Suprapubic skin (tissue), 4 donors: Measurements from ENCODE around the gene RETREG1. TPM values are rescaled to one million over a fixed set of nuclear protein-coding genes. Genes with fewer than 3 reads are reported as not detected.

ENCODE experiments used
- DNase-seq, 2 donors: peaks; one replicate each; pipeline ENCODE4 v3.0.0-alpha.2; 2019; ENCODE audit warnings: low spot score in 2 of 2
- H3K27ac ChIP-seq: fragments of 200-600 bp; sonication (generic); one replicate; pipeline ENCODE4 v1.5.1; 2019
- H3K27me3 ChIP-seq: fragments of 200-600 bp; sonication (generic); one replicate; pipeline ENCODE4 v1.5.1; 2019
- H3K36me3 ChIP-seq: fragments of 200-600 bp; sonication (generic); one replicate; pipeline ENCODE4 v1.5.1; 2019
- H3K4me1 ChIP-seq: fragments of 200-600 bp; sonication (generic); one replicate; pipeline ENCODE4 v1.5.1; 2019
- H3K4me3 ChIP-seq: fragments of 200-600 bp; sonication (generic); one replicate; pipeline ENCODE4 v1.5.1; 2019; ENCODE audit warnings: mild to moderate bottlenecking
- H3K9me3 ChIP-seq: fragments of 200-600 bp; sonication (generic); one replicate; pipeline ENCODE4 v1.5.1; 2019
- EP300 ChIP-seq: sonication (generic); formaldehyde crosslinking; IDR thresholded peaks from one replicate; pipeline ENCODE4 v1.6.1; 2017; ENCODE audit warnings: antibody characterized with exemption
- POLR2A ChIP-seq, 2 donors: fragments of 450-650 bp; IDR thresholded peaks; one replicate each; pipeline ENCODE4 v1.6.1; 2017; ENCODE audit warnings: antibody characterized with exemption in 2 of 2, mild to moderate bottlenecking in 2 of 2, moderate library complexity in 2 of 2
- POLR2AphosphoS5 ChIP-seq, 3 donors: sonication (generic); formaldehyde crosslinking; IDR thresholded peaks; one replicate each; pipeline ENCODE4 v1.6.1; 2017; ENCODE audit warnings: antibody characterized with exemption in 3 of 3
- WGBS: methylation state at CpG from one replicate; pipeline ENCODE4 v1.1.5; 2018; 5-methylcytosine and 5-hydroxymethylcytosine counted together
- total RNA-seq, 4 donors: library from RNA; depleted of rRNA; stranded (reverse); fragments of >200 nt; gene quantifications; one replicate each; pipeline ENCODE4 v1.1.0, GENCODE V29; 2016
- TF ChIP-seq, protein P1 (sequence below), 2 donors: fragments of 200-600 bp in 1 of 2; fragments of 450-650 bp in 1 of 2; sonication (generic) in 1 of 2; IDR thresholded peaks; one replicate each; pipeline ENCODE4 v1.5.1; 2016 to 2019; ENCODE audit warnings: antibody characterized with exemption in 2 of 2, mild to moderate bottlenecking in 1 of 2, moderate library complexity in 1 of 2

RETREG1 gene
- total RNA-seq, 4 donors from 2014 or later: 24.7 to 47.3 (median 31.4) TPM

DNA sequence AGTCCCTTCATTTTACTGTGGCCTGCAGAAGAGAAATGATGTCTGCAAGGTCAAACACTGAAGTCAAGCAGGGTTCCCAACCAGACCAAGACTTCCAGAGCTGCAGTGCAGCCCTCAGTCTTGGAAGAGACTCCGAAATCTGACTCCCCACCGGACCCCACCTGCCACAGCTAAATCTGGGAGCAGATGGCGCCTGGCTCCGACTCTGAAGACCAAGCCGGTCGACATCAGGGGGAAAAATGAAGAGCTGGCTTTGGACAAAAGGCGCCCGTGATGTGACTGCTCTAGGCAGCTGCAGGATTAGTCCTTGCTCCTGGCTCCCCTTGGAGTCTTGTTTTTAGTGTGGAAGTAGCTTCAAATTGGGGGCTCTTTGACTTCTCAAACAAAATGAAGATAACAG is 78.8 kb downstream of the RETREG1 start:
- Histone ChIP-seq H3K4me3 (no peak overlapping the region), H3K36me3 (no peaks in the 10 kb centered on the region), H3K4me1 (peaks cover 21% of the 10 kb centered on the region), H3K9me3 (no peaks in the 10 kb centered on the region), H3K27me3 (no peaks in the 10 kb centered on the region), H3K27ac (no peak overlapping the region)
- TF ChIP-seq, protein P1, sequence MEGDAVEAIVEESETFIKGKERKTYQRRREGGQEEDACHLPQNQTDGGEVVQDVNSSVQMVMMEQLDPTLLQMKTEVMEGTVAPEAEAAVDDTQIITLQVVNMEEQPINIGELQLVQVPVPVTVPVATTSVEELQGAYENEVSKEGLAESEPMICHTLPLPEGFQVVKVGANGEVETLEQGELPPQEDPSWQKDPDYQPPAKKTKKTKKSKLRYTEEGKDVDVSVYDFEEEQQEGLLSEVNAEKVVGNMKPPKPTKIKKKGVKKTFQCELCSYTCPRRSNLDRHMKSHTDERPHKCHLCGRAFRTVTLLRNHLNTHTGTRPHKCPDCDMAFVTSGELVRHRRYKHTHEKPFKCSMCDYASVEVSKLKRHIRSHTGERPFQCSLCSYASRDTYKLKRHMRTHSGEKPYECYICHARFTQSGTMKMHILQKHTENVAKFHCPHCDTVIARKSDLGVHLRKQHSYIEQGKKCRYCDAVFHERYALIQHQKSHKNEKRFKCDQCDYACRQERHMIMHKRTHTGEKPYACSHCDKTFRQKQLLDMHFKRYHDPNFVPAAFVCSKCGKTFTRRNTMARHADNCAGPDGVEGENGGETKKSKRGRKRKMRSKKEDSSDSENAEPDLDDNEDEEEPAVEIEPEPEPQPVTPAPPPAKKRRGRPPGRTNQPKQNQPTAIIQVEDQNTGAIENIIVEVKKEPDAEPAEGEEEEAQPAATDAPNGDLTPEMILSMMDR (IDR thresholded peaks at IDR 0.05): no peak
- TF ChIP-seq EP300: no peak
- TF ChIP-seq POLR2A (IDR thresholded peaks at IDR 0.05): no peak
- no peak for TF ChIP-seq POLR2AphosphoS5 (IDR thresholded peaks at IDR 0.05)
- DNase-seq: no peak
- 91% methylated on average over 8 of the region's 8 CpGs for WGBS

GRCh38 chr5:16536818-16537217 is 80.0 kb downstream of the RETREG1 start:
- Histone ChIP-seq H3K4me3 (no peak overlapping the region), H3K9me3 (no peaks in the 10 kb centered on the region), H3K4me1 (peaks cover 17% of the 10 kb centered on the region), H3K27me3 (no peaks in the 10 kb centered on the region), H3K27ac (no peak overlapping the region), H3K36me3 (no peaks in the 10 kb centered on the region)
- WGBS: 91% methylated on average over 4 of the region's 4 CpGs
- TF ChIP-seq POLR2AphosphoS5 (IDR thresholded peaks at IDR 0.05): no peak
- no peak for DNase-seq

DNA sequence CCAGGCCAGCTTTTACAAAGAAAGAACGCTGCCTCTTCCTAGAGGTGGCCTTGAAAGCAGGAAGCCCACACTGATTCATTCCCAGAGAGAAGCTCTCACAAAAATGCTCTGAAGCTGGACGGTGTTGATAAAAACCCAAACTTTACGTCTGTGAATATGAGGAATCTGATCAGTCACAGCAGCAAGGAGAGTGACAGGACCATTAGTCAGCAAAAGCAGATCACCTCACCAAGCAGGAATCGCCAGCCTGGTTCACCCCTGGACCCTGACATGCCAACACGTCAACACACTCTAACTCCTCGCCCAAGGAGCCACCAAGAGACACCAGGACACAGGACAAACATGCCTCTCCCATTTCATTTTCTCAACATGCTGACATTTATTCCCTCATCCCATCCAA is 80.6 kb downstream of the RETREG1 start:
- Histone ChIP-seq H3K27ac (no peak overlapping the region), H3K4me3 (no peak overlapping the region), H3K36me3 (no peaks in the 10 kb centered on the region), H3K27me3 (no peaks in the 10 kb centered on the region), H3K4me1 (peaks cover 17% of the 10 kb centered on the region), H3K9me3 (no peaks in the 10 kb centered on the region)
- TF ChIP-seq, protein P1 (IDR thresholded peaks at IDR 0.05): no peak
- no peak for TF ChIP-seq EP300
- TF ChIP-seq POLR2A (IDR thresholded peaks at IDR 0.05): no peak
- TF ChIP-seq POLR2AphosphoS5 (IDR thresholded peaks at IDR 0.05): no peak
- no peak for DNase-seq
- WGBS: 72% methylated on average over 6 of the region's 6 CpGs

GRCh38 chr5:16534280-16534679 is 82.5 kb downstream of the RETREG1 start:
- TF ChIP-seq POLR2A (IDR thresholded peaks at IDR 0.05): no peak
- TF ChIP-seq, protein P1 (IDR thresholded peaks at IDR 0.05): no peak
- TF ChIP-seq POLR2AphosphoS5 (IDR thresholded peaks at IDR 0.05): no peak
- TF ChIP-seq EP300: no peak
- no peak overlapping the region for H3K4me3 ChIP-seq
- 92% methylated on average over 1 of the region's 1 CpG for WGBS

GRCh38 chr5:16531063-16531648 is 85.6 kb downstream of the RETREG1 start:
- Histone ChIP-seq H3K4me1 (peaks cover 4% of the 10 kb centered on the region), H3K9me3 (no peaks in the 10 kb centered on the region), H3K36me3 (no peaks in the 10 kb centered on the region), H3K27ac (no peak overlapping the region), H3K4me3 (no peak overlapping the region), H3K27me3 (no peaks in the 10 kb centered on the region)
- 67% methylated on average over 4 of the region's 4 CpGs for WGBS
- DNase-seq: no peak
- TF ChIP-seq EP300: no peak
- TF ChIP-seq POLR2AphosphoS5 (IDR thresholded peaks at IDR 0.05): no peak
- TF ChIP-seq, protein P1 (IDR thresholded peaks at IDR 0.05): no peak
- no peak for TF ChIP-seq POLR2A (IDR thresholded peaks at IDR 0.05)

More at GRCh38 chr5:16534280-16534679, 82.5 kb downstream of the RETREG1 start:
- Histone ChIP-seq H3K36me3 (no peaks in the 10 kb centered on the region), H3K27ac (no peak overlapping the region), H3K4me1 (peaks cover 12% of the 10 kb centered on the region), H3K9me3 (no peaks in the 10 kb centered on the region), H3K27me3 (no peaks in the 10 kb centered on the region)
- DNase-seq: no peak

GRCh38 chr5:16529306-16529705 is 87.5 kb downstream of the RETREG1 start:
- Histone ChIP-seq H3K9me3 (no peaks in the 10 kb centered on the region), H3K4me3 (no peak overlapping the region), H3K27ac (no peak overlapping the region), H3K4me1 (peaks cover 4% of the 10 kb centered on the region), H3K36me3 (no peaks in the 10 kb centered on the region), H3K27me3 (no peaks in the 10 kb centered on the region)
- TF ChIP-seq, protein P1 (IDR thresholded peaks at IDR 0.05): no peak
- TF ChIP-seq EP300 (no peak), POLR2AphosphoS5 (IDR thresholded peaks at IDR 0.05) (no peak), POLR2A (IDR thresholded peaks at IDR 0.05) (no peak)
- 62% methylated on average over 7 of the region's 7 CpGs for WGBS
- no peak for DNase-seq
